ENCODE data around the gene HBD. TPM values are rescaled to one million over a fixed set of nuclear protein-coding genes. Genes with fewer than 3 reads are reported as not detected.

HBD gene
- total and polyA plus RNA-seq, 2 donors (not counting 3 experiments of a cell fraction or from before 2014, with no cell fraction given) = not detected

GRCh38 chr11:5229796-5230195, 4.5 kb downstream of the HBD start:
- no peaks in the 10 kb centered on the region for H4K20me1 ChIP-seq (replicated peaks; ENCODE audit: control insufficient read depth, extremely low read depth, insufficient read depth, low read length)
- intact Hi-C loops (cut with micrococcal nuclease) (no loop called here), dilution Hi-C loops (cut with MboI; ENCODE audit: extremely low pct_ligation_motif_present, low sequenced_read_pairs) (no loop called here)
- H2AFZ ChIP-seq (ENCODE audit: low read depth, low read length) = no peak overlapping the region
- no peaks in the 10 kb centered on the region for H3K79me2 ChIP-seq (ENCODE audit: control insufficient read depth, insufficient read depth, low read length)
- DNase-seq (ENCODE audit: low read depth, low spot score) (no peak), FAIRE-seq (no peak)
- no peak overlapping the region for H3K27ac ChIP-seq (ENCODE audit: insufficient read depth, low read depth, low read length)
- BruUV-seq (replicated peaks) = no TSS peak
- TF ChIP-seq POLR2A (IDR thresholded peaks at IDR 0.05; ENCODE audit: low read depth, low read length) (no peak), MYC (IDR thresholded peaks at IDR 0.05; ENCODE audit: low read depth, low read length) (no peak), POLR2AphosphoS5 (IDR thresholded peaks at IDR 0.05; ENCODE audit: insufficient read depth, low read depth, low read length) (no peak), FOS (IDR thresholded peaks at IDR 0.05; ENCODE audit: borderline replicate concordance, insufficient read depth, low read length) (no peak), JUN (IDR thresholded peaks at IDR 0.05; ENCODE audit: borderline replicate concordance, insufficient read depth, insufficient read length, low read depth) (no peak), GATA2 (IDR thresholded peaks at IDR 0.05; ENCODE audit: insufficient read depth, insufficient read length, low read depth, low read length) (no peak), EZH2 (IDR thresholded peaks at IDR 0.05; ENCODE audit: borderline replicate concordance, low read depth, low read length, severe bottlenecking) (no peak), CTCF (IDR thresholded peaks at IDR 0.05; ENCODE audit: extremely low read depth in 1 of 2, insufficient read depth in 1 of 2, low read depth in 1 of 2, low read length in 2 of 2) (no peak)
- TF ChIP-seq, protein P1, sequence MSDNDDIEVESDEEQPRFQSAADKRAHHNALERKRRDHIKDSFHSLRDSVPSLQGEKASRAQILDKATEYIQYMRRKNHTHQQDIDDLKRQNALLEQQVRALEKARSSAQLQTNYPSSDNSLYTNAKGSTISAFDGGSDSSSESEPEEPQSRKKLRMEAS (IDR thresholded peaks at IDR 0.05; ENCODE audit: insufficient read depth, insufficient read length) = no peak
- no peaks in the 10 kb centered on the region for H3K36me3 ChIP-seq (ENCODE audit: control insufficient read depth in 2 of 2, extremely low read depth in 1 of 2, insufficient read depth in 2 of 2, low read length in 2 of 2)
- H3K4me3 ChIP-seq (replicated peaks in 1 of 3; ENCODE audit: insufficient read depth in 1 of 3, low read depth in 1 of 3, low read length in 3 of 3) = no peak overlapping the region
- no peaks in the 10 kb centered on the region for H3K4me1 ChIP-seq (ENCODE audit: control insufficient read depth, extremely low read depth, insufficient read depth, low read length)
- no peaks in the 10 kb centered on the region for H3K27me3 ChIP-seq (ENCODE audit: control insufficient read depth in 2 of 2, insufficient read depth in 2 of 2, low read length in 2 of 2)
- no peaks in the 10 kb centered on the region for H3K9me3 ChIP-seq (replicated peaks; ENCODE audit: control insufficient read depth, insufficient read depth, low read length)
- no peak overlapping the region for H3K4me2 ChIP-seq (ENCODE audit: insufficient read depth, low read length)
- H3K9me1 ChIP-seq (replicated peaks; ENCODE audit: control insufficient read depth, extremely low read depth, insufficient read depth, low read length) = no peaks in the 10 kb centered on the region
- H3K9ac ChIP-seq (replicated peaks; ENCODE audit: extremely low read depth, insufficient read depth, low read length) = no peak overlapping the region
- CTCF ChIA-PET = no interaction called here
- POLR2A ChIA-PET = no interaction called here

Measured in endothelial cell of umbilical vein (primary cell).